Activated CD8-positive, alpha-beta memory T cell treated with anti-CD3 and anti-CD28 coated beads for 48 hours (primary cell): Measurements from ENCODE around the gene UCHL5.
"Not testable (repeated sequence)": the region's sequence is repeated elsewhere in the genome, so short reads cannot be mapped to it uniquely, and the experiment has no call there.

ENCODE experiments used
- DNase-seq, 3 experiments: peaks; one replicate each; pipeline ENCODE4 v3.0.0-alpha.2; 2020; ENCODE audit warnings: low read depth in 2 of 3, low spot score in 2 of 3

The UCHL5 gene

GRCh38 chr1:193065954-193066353, 6.8 kb upstream of the UCHL5 start:
- no peak for DNase-seq

DNA sequence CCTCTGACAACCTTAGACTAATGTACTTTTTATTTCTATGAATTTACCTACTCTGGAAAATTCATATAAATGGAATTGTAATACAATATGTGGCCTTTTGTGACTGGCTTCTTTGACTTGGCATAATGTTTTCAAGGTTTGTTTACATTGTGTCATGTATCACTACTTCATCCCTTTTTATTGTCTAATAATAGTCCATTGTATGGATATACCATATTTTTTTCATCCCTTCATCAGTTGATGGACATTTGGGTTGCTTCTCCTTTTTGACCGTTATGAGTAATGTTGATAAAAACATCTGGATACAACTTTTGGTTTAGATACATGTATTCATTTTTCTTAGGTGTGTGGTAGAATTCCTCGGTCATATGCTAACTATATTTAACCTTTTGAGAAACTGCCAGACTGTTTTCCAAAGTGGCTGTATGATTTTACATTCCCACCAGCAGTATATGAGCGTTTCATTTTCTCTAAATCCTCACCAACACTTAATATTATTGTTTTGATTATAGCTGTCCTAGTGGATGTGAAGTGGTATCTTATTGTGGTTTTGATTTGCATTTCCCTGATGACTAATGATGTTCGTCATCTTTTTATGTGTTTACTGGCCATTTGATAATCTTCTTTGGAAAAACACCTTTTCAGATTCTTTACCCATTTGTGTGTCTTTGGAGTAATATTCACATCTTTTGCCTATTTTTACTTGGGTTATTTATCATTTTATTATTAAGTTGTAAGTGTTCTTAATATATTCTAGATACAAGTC, 3.7 kb upstream of the UCHL5 start:
- no peak for DNase-seq

- DNase-seq, result no peak
These were observed 1.8 kb upstream of the UCHL5 start for GRCh38 chr1:193060938-193061337.

DNA sequence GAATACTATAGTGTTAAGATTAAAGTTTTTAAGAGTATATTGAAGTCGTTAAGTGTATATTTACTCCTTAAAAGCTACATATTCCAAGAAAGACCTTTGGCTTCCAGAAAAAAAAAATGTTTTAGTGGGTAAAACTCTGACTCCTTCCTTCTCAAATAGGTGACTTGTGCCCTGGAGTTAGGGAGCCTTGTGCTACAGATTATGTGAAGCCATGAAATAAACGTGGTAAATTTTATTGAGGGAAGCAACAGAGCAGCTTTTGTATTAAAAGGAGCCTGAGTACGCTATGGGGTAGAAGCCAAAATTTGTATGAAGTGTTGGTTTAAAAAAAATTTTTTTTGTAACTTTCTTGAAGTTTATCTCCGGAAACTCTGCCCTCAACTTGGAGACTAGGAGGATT, 1.2 kb upstream of the UCHL5 start:
- no peak for DNase-seq

DNA sequence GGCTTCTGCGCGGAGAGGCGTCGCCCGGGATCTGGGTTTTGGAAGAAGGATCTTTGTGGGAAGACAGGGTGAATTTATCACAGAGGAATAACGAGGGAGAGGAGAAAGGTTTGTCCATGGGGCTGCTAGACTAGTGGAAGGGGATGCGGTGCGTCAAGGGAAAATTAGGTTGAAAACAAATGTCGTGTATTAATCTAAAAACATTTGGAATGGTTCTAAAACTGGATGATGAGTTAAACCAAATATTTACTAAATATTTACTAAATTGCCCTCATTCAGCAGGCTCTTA, 899 bp upstream of the UCHL5 start:
- no peak for DNase-seq

GRCh38 chr1:193058529-193059281, 455 bp downstream of the UCHL5 start:
- peak; percentile 34 to 52 (median 38) for DNase-seq

GRCh38 chr1:193054169-193054675, 4.9 kb downstream of the UCHL5 start:
- DNase-seq, result no peak

DNA sequence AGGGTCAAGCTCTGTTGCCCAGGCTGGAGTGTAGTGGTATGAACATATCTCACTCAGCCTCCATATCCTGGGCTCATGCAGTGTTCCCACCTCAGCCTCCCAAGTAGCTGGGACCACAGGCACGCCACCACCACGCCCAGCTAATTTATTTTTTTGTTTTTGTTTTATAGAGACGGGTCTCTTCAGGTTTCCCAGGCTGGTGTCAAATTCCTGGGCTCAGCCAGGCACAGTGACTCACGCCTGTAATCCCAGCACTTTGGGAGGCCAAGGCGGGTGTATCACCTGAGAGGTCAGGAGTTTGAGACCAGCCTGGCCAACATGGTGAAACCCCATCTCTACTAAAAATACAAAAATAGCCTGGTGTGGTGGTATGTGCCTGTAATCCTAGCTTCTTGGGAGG, 10.2 kb downstream of the UCHL5 start:
- not testable (repeated sequence) for DNase-seq

- DNase-seq, result no peak
These were observed 16.1 kb downstream of the UCHL5 start for GRCh38 chr1:193042766-193043691.

GRCh38 chr1:193040011-193040410, 19.1 kb downstream of the UCHL5 start:
- no peak for DNase-seq

DNA sequence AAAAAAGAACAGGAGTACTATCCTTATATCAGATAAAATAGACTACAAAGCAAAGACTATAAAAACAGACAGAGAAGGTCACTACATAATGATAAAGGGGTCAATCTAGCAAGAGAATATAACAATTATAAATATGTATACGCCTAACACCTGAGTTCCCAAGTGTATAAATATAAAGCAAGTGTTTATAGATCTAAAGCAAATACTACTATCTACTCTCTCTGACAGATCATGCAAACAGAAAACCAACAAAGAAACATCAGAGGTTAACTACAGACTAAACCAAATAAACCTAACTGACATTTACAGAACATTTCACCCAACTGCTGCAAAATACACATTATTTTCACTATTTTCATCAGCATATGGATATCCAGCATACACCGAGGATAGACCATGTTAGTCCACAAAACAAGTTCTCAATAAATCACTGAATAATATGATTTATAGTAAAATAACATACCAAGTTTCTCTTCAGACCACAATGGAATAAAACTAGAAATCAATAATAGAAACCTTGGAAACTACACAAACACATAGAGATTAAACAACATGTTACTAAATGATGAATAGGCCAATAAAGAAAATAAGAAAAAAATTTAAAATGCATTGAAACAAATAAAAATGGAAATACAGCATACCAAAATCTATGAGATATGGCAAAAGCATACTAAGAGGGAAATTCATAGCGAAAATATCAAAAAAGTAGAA, 22.7 kb downstream of the UCHL5 start:
- DNase-seq, result no peak

DNA sequence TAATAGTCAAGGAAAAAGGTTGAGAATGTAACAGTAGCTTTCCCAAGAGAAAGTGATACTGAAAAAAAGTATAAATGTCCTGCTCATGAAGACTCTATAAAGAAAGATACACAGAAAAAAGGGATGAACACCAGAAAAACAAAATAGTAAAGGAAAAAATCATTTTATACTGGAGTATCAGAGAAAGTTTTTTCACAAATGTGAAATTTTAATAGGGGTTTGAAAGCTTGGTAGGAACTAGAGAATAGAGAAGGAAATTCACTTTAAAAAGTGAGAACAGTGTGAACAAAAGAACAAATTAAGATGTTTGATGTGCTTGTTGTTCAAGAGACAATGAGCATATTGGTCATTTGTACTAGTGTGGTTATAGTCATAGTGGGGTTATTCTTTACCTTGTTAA, 25.6 kb downstream of the UCHL5 start:
- DNase-seq, result no peak

DNA sequence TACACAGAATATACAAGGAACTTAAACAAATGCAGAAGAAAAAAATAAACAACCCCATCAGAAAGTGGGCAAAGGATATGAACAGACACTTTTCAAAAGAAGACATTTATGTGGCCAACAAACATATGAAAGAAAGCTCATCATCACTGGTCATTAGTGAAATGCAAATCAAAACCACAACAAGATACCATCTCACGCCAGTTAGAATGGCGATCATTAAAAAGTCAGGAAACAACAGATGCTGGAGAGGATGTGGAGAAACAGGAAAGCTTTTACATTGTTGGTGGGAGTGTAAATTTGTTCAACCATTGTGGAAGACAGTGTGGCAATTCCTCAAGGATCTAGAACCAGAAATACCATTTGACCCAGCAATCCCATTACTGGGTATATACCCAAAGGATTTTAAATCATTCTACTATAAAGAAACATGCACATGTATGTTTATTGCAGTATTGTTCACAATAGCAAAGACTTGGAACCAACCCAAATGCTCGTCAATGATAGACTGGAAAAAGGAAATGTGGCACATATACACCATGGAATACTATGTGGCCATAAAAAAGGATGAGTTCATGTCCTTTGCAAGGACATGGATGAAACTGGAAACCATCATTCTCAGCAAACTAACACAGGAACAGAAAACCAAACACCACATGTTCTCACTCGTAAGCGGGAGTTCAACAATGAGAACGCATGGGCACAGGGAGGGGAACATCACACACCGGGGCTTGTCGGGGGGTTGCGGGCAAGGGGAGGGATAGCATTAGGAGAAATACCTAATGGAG, 26.3 kb downstream of the UCHL5 start:
- DNase-seq, result not testable (repeated sequence)

DNA sequence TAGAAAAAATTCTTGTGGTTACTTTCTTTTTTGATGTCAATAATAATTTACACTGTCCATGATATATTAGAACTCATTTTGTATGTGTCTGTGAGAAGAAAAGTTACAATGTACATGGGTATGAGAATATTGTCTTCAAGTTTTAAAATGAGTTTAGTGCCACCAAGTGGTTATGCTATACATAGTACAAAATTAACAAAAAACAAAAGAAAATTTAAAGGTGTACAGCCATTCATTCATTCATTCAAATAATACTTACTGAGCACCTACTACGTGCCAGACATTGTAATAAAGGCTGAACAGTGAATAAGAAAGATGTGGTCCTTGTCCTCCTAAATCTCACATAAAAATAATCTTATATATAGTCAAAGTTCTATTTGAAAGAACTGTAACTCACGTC, 27.7 kb downstream of the UCHL5 start:
- no peak for DNase-seq

GRCh38 chr1:193030280-193030679, 28.9 kb downstream of the UCHL5 start:
- DNase-seq, result no peak

GRCh38 chr1:193025218-193025617, 33.9 kb downstream of the UCHL5 start:
- no peak for DNase-seq

GRCh38 chr1:193019442-193020026, 39.6 kb downstream of the UCHL5 start:
- no peak for DNase-seq

DNA sequence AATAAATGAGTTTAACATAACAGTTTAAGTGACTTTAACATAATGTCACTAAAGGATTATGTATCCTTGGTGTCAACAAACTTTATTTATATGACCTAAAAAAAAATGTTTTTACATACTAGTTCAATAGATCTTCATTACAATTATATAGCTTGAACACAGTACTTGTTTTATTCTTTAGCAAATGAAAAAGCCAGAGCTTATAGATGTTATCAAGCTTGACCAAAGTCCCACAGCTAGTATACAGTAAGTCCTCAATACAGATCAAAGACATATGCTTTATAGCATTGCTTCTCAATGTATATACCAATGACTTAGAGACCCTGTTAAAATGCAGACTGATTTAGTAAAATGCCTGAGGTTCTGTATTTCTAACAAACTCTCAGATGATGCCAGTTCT, 42.4 kb downstream of the UCHL5 start:
- no peak for DNase-seq

DNA sequence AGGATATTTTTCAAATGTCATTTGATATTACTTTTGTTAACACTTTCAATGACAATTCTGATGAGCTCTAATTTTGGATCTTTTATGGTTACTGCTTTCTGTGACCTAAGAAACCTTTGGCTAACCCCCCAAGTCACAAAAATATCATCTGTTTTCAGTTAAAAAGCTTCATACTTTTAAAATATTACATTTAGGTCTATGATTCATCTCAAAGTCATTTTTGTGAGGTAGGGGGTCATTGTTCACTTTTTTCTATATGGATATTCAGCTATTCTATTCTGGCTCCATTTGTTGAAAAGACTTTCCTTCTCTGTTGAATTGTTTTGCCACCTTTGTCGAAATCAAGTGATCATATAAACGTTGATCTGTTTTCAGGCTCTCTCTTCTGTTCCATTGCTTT, 44.8 kb downstream of the UCHL5 start:
- DNase-seq, result no peak

GRCh38 chr1:193013707-193014106, 45.5 kb downstream of the UCHL5 start:
- no peak for DNase-seq
